ENCODE measurements around the gene WASHC3. TPM values are rescaled to one million over a fixed set of nuclear protein-coding genes. Genes with fewer than 3 reads are reported as not detected.

WASHC3 gene
- polyA plus RNA-seq, 3 donors = 26.0 to 75.8 (median 66.2) TPM

- no peaks in the 10 kb centered on the region for H3K4me1 Mint-ChIP-seq
- Histone ChIP-seq H3K79me2 (ENCODE audit: insufficient read depth, low read length) (no peaks in the 10 kb centered on the region), H3K4me1 (ENCODE audit: control insufficient read depth in 1 of 2, insufficient read depth in 2 of 2, low read length in 2 of 2) (no peaks in the 10 kb centered on the region), H3K9me3 (replicated peaks in 1 of 2; ENCODE audit: control insufficient read depth in 1 of 2, insufficient read depth in 1 of 2, low read length in 2 of 2) (no peaks in the 10 kb centered on the region), H4K20me1 (ENCODE audit: insufficient read depth, low read length) (no peaks in the 10 kb centered on the region), H3K36me3 (replicated peaks in 1 of 2; ENCODE audit: control insufficient read depth in 1 of 2, insufficient read depth in 2 of 2, low read length in 2 of 2) (peaks cover 44 to 70% of the 10 kb centered on the region in 2 donors), H3K27ac (ENCODE audit: low read depth in 1 of 2, low read length in 2 of 2) (no peak overlapping the region), H3K27me3 (ENCODE audit: control insufficient read depth in 2 of 2, insufficient read depth in 2 of 2, low read length in 2 of 2) (no peaks in the 10 kb centered on the region), H3K9ac (ENCODE audit: insufficient read depth, low read length, poor library complexity, severe bottlenecking) (no peak overlapping the region), H2AFZ (ENCODE audit: insufficient read depth, low read depth, low read length, poor library complexity, severe bottlenecking) (no peak overlapping the region), H3K4me2 (replicated peaks; ENCODE audit: extremely low read depth, low read length, poor library complexity, severe bottlenecking) (no peak overlapping the region), H3K4me3 (replicated peaks in 1 of 3; ENCODE audit: low read depth in 2 of 3, low read length in 3 of 3) (no peak overlapping the region)
- TF ChIP-seq CTCF (IDR thresholded peaks at IDR 0.05) = no peak
- no peak for DNase-seq
- intact Hi-C loops (cut with micrococcal nuclease) = no loop called here
- no peak overlapping the region for H3K27ac Mint-ChIP-seq
- peaks cover 48 to 51% of the 10 kb centered on the region in 2 donors for H3K36me3 Mint-ChIP-seq
- no peak overlapping the region for H3K4me3 Mint-ChIP-seq
- H3K27me3 Mint-ChIP-seq (ENCODE audit: low read depth in 3 of 3) = no peaks in the 10 kb centered on the region
- H3K9me3 Mint-ChIP-seq = no peaks in the 10 kb centered on the region
Measured at GRCh38 chr12:102031852-102032251, 29.9 kb downstream of the WASHC3 start.

- H4K20me1 ChIP-seq (ENCODE audit: insufficient read depth, low read length) = no peaks in the 10 kb centered on the region
- intact Hi-C loops (cut with micrococcal nuclease) = no loop called here
- peaks cover 48 to 62% of the 10 kb centered on the region in 2 donors for H3K36me3 ChIP-seq (replicated peaks in 1 of 2; ENCODE audit: control insufficient read depth in 1 of 2, insufficient read depth in 2 of 2, low read length in 2 of 2)
- Mint-ChIP-seq H3K27ac (no peak overlapping the region), H3K9me3 (no peaks in the 10 kb centered on the region), H3K27me3 (ENCODE audit: low read depth in 3 of 3) (no peaks in the 10 kb centered on the region), H3K4me1 (no peaks in the 10 kb centered on the region), H3K4me3 (no peak overlapping the region), H3K36me3 (peaks cover 32 to 35% of the 10 kb centered on the region in 2 donors)
- 94% methylated on average over 2 of the region's 4 CpGs for WGBS (ENCODE audit: insufficient coverage)
- no peaks in the 10 kb centered on the region for H3K27me3 ChIP-seq (ENCODE audit: control insufficient read depth in 2 of 2, insufficient read depth in 2 of 2, low read length in 2 of 2)
- H2AFZ ChIP-seq (ENCODE audit: insufficient read depth, low read depth, low read length, poor library complexity, severe bottlenecking) = no peak overlapping the region
- H3K79me2 ChIP-seq (ENCODE audit: insufficient read depth, low read length) = no peaks in the 10 kb centered on the region
- no peak overlapping the region for H3K4me3 ChIP-seq (replicated peaks in 1 of 3; ENCODE audit: low read depth in 2 of 3, low read length in 3 of 3)
- no peaks in the 10 kb centered on the region for H3K4me1 ChIP-seq (ENCODE audit: control insufficient read depth in 1 of 2, insufficient read depth in 2 of 2, low read length in 2 of 2)
- H3K4me2 ChIP-seq (replicated peaks; ENCODE audit: extremely low read depth, low read length, poor library complexity, severe bottlenecking) = no peak overlapping the region
- no peak for DNase-seq
- TF ChIP-seq CTCF (IDR thresholded peaks at IDR 0.05) = no peak
- H3K27ac ChIP-seq (ENCODE audit: low read depth in 1 of 2, low read length in 2 of 2) = no peak overlapping the region
- H3K9ac ChIP-seq (ENCODE audit: insufficient read depth, low read length, poor library complexity, severe bottlenecking) = no peak overlapping the region
- H3K9me3 ChIP-seq (replicated peaks in 1 of 2; ENCODE audit: control insufficient read depth in 1 of 2, insufficient read depth in 1 of 2, low read length in 2 of 2) = no peaks in the 10 kb centered on the region
Measured at GRCh38 chr12:102029141-102029540, 32.6 kb downstream of the WASHC3 start.
